Stimulated activated CD4-positive, alpha-beta T cell treated with anti-CD3 and anti-CD28 coated beads, TNF-alpha, amount 100 ng/mL, for 1 hour (primary cell): Measurements from ENCODE around the gene SYNDIG1.

Source experiments
- DNase-seq, 3 donors: peaks; one replicate each; pipeline ENCODE4 v3.0.0-alpha.2; 2020; ENCODE audit warnings: low read depth in 3 of 3, low spot score in 1 of 3

Gene SYNDIG1

GRCh38 chr20:24469116-24469893 lies at the start of gene SYNDIG1:
SYNDIG1 (plus strand) TSS chr20:24469629; CDS start chr20:24543098, 73,469 bp downstream.
- no peak for DNase-seq

DNA sequence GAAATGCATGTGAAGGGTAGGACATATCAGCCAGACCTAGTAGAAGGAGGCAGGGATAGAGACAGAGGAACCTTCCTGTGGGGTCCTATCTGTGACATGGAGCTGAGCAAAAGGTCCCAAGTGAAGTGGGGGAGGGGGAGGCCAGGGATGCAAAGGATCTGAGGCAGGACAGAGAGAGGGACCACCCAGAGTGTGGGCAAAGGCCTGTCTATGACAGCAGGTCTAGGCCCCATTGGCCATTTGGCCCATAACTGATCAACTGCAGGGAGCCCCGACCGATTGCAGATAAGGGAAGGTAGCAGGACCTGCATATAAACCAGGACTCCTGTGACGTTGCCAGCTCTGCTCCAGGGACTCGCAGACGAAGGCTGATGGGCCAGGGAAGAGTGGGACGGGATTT lies 49.6 kb upstream of the SYNDIG1 start:
- no peak for DNase-seq

- DNase-seq = no peak
Measured at GRCh38 chr20:24420567-24420966, 48.9 kb upstream of the SYNDIG1 start.

DNA sequence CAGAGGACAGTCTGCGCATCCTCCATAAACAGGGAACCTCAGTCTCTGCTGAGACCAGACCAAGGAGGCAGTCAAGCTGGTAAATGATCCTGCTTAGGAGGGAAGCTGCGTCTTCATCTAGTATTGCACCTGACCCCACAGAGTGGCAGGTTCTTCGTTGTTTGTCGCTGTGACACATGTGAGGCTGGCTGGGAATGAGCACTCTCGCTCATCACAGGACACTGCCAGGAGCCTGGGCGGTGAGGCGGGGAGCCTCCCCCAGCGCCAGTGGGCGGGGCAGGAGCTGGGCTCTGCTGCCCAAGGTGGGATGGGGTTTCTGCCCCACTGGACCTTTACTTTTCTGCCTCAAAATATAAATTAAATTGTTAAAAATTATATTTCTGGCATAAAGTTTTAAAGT lies 48.4 kb upstream of the SYNDIG1 start:
- no peak for DNase-seq

DNA sequence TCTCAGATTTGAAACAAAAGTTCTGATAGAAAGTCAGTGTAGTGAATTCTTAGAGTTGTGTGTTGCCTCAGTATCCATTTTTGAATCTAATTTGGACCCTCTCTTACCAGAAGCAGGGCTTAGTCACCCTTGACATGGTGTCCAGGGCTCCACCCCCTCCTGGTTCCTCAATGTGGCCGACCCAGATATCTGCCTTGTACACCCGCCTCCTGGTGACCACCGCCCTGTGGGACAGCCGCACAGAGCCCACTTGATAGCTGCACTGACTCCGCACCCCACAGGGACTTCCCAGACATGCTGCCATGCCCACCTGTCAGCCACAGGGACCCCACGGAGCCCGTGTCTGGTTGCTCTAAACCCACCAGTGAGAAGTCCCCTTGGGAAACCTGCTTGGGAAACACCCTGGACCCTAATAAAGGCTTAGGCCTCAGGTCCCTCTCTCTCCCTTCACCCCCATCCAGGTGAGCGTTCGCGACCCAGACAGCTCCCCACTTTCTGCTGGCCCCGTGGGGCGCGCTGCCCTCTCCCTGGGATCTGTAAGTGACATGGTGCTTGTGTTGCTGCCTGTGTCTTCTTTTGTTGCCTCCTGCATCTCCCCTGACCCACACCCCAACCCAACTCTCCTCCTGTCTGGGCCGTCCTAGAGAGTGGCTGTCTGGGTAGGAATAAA lies 47.2 kb upstream of the SYNDIG1 start:
- DNase-seq = no peak

DNA sequence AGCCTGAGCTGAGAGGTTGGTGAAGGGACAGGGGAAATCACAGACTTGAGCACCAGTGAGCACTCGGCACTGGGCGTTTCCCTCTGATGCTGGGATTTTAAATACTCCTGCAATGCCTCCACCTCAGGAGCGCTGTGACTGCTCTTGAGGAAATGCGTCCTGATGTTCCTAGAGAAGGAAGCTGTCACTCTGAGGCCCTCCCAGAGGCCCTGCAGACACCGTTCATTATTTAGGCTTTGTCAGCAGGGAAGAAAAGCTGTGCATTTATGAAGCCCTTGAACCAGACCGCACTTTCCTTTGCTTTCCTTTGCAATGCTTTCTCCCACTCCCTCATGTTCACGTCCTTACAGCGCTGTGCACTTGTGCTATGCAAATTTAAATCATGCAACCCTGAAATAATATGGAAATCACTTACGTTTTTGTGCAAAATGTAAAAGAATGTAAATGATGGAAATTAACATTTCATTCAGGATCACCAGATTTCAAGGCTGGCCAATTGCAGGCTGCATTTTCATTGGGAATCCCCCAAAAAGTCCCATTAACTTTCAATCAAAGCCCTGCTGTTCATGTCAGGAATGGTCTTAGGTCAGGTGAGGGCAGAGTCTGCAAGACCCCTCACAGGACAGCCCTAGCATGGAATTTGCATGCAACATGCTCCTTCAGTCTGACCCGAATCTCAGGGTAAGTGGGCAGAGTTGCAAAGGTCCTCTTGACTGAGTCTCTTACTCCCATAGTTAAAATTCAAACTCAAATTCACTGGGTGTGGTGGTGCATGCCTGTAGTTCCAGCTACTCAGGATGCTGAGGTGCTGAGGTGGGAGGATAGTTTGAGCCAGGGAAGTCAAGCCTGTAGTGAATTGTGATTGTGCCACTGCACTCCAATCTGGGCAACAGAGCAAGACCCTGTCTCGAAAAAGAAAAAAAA lies 45.8 kb upstream of the SYNDIG1 start:
- no peak for DNase-seq

DNA sequence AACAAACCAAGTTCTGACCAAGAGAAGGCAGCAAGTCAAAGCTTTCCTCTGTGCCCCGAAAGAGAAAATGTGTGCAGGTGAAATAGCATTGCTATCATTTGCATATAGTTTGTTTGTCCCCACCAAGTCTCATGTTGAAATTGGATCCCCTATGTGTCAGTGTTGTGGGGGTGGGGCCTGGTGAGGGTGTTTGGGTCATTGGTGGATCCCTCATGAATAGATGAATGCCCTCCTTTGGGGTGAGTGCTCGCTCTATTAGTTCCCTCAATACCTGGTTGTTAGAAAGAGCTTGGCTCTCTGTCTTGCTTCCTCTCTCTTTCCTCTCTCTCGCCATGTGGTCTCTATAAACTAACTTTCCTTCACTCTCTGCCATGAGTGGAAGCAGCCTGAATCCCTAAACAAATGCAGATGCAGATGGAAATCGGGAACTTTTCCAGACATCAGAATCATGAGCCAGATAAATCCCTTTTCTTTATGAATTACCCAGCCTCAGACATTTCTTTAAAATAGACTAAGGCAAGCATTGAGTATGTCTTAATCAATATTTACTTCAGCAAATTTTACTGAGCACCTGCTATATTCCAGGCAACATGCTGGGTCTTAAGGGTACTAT lies 43.8 kb upstream of the SYNDIG1 start:
- DNase-seq = no peak

GRCh38 chr20:24431279-24432045 lies 38.0 kb upstream of the SYNDIG1 start:
- no peak for DNase-seq

GRCh38 chr20:24432046-24432442 lies 37.4 kb upstream of the SYNDIG1 start:
- no peak for DNase-seq

GRCh38 chr20:24436160-24436559 lies 33.3 kb upstream of the SYNDIG1 start:
- no peak for DNase-seq

DNA sequence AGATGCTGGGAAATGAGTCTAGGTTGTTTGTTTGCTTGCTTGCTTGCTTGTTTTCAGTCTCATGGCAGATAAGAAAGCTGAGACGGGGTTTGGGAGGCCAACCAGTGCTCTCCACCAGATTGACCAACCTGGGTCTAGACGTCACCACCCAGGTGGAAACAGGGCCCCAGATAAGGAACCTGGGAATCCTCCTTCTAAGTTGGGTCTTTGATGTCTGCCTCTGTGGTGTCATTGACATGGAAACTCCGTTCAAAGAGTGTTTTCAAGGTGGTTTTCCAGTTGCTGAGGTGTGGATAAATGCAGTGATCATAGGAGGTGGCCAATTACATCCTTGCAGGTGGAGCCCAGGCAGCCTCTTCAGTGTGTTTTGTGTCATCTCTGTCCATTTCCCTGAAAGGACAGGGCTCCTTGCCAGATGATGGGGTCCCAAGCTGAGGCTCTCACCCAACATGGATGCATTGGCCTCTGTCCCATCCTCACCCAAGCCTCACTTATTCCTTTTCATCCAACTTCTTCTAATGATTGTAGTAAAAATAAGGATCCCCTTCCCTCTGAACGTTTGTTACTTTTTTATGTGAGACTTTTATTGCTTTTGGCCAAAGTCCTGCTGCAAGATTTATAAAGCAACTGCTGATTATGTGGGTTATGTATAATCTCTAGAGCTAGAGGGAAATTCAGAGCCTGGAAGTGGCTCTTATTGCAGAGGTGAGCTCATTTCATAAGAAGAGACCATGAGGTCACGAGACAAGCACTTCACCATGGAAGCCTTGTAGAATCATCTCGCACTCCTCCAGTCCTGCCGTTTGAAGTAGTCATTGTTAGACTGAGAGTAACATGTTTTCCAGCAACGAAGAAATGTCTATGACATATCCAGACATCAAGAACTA lies 32.0 kb upstream of the SYNDIG1 start:
- DNase-seq = no peak

GRCh38 chr20:24438331-24438730 lies 31.1 kb upstream of the SYNDIG1 start:
- DNase-seq = no peak

- DNase-seq = no peak
Measured at GRCh38 chr20:24439737-24440387, 29.6 kb upstream of the SYNDIG1 start.

- no peak for DNase-seq
Measured at GRCh38 chr20:24441661-24442060, 27.8 kb upstream of the SYNDIG1 start.

- DNase-seq = no peak
Measured at GRCh38 chr20:24442909-24443308, 26.5 kb upstream of the SYNDIG1 start.

DNA sequence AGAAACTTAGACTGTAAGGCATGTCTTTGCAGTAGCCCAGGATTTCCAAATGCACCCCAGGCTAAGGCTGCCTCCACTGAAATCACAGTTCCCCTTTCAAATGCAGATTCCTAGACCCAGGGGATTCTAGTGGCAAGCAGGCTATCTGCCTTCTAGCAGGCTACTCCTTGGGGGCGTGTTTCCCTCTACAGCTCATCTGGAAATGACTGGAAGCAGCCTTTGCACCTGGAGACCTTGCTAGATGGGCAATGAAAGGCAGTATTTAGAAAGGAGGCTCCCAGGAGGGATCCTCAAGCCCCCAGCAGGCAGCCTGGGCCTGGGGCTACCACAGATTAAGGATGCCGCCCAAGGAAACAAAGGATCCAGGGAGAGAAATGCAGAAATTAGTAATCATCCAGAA lies 26.0 kb upstream of the SYNDIG1 start:
- no peak for DNase-seq

DNA sequence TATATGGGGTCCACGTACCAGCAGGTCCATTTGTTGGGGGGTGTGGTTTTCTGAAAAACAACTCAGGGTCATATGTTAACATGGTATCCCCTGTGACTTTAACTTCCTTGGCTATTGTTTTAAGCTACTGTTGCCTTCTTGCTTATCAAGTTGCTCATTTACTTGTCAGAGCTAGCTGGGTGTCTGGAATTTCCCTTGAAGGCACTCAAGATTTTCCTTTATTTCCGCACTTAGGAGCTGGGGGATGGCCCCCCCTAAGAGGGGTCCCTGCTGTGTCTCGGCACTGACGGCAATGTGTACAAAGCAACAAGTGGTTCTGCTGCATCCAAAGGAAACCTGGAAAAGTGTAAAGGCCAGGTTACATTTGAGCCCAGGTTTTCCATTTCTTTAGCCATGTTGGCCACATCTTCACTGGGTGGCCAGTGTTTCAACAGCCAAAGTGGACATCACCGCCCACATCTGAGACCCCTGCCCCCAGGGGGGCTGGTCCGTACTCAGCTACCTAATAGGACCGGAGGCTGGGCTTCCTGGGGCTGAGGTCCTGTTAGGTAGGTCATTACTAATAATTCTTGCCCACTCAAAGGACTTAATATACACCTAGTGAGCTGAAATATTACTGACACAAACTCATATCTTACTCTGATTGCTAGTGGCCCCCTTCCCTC lies 24.8 kb upstream of the SYNDIG1 start:
- DNase-seq = no peak

- no peak for DNase-seq
Measured at GRCh38 chr20:24445510-24446170, 23.8 kb upstream of the SYNDIG1 start.
